GM19395 (cell line): ENCODE data around the gene ERCC2.
"Not testable (repeated sequence)": the region's sequence is repeated elsewhere in the genome, so short reads cannot be mapped to it uniquely, and the experiment has no call there.

Experiments
- ATAC-seq: cut with Tn5 transposase; IDR thresholded peaks from one replicate; pipeline ENCODE4 v1.9.1; 2021; ENCODE audit warnings: mild to moderate bottlenecking, moderate library complexity; ENCODE audit not compliant: unreplicated experiment

The ERCC2 gene

DNA sequence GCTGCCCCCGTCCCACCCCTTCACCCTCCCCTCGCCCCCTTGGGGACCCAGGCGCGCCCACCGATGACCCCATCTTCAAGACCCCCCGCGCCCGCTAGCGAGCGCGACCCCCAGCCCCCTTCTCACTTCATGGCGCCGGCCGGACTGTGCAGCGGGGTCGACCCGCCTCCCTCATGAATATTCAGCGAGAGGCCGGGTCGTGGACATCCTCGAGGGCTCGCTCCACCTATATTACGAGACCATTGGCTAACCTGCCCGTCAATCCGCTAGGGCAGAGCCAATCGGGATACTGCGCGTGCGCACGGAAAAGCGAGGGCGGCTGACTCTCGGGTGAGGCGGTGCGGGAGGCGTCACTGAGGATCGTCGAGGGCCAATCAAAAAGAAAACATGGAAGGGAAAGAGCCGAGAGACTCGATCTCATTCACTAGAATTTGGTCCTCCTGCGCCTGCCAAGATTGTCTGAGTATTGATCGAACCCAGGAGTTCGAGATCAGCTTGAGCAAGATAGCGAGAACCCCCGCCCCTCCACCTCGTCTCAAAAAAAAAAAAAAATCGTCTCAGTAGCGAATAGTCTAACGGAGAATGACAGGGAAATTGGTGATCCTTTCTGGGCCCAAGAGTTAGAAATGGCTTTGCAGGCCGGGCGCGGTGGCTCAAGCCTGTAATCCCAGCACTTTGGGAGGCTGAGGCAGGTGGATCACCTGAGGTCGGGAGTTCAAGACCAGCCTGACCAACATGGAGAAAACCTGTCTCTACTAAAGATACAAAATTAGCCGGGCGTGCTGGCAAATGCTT lies at the start of gene ERCC2:
Gene ERCC2 (minus strand): TSS at position 164 of the 795 bp plus-strand sequence. CDS start 33 bp downstream, at position 131.
- ATAC-seq: peak; percentile 94

DNA sequence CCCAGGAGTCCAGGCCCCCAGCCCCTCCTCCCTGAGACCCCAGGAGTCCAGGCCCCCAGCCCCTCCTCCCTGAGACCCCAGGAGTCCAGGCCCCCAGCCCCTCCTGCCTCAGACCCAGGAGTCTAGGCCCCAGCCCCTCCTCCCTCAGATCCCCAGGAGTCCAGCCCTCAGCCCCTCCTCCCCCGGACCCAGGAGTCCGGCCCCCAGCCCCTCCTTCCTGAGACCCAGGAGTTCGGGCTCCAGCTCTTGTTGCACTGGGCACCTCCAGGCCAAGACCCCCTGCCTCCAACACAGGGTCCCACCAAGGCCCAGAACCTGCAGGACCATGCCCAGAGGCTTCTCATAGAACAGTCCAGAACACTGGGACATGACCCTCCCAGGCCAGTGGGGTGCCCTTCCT lies 49.5 kb upstream of the ERCC2 start:
- no peak for ATAC-seq

- ATAC-seq: peak; percentile 60
Measured at GRCh38 chr19:45419396-45419795, 49.0 kb upstream of the ERCC2 start.

GRCh38 chr19:45418802-45419201 lies 48.4 kb upstream of the ERCC2 start:
- ATAC-seq: no peak

DNA sequence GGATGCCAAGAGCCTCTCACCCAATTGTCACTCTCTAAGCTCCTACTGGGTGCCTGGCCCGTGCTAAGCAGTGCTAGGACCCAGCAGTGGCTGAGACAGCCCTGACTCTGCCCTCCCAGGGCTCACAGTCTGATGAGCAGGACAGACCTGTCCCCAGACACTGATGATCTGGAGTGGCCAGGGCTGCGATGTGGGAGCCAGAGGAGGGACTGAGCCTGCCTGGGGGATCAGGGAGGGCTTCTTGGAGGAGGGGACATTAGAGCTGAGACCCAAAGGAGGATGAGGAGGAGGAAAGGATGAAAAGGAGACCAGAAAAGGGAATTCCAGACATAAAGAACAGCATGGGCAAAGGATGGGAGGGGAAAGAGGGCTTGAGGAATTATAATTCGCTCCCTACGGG lies 46.8 kb upstream of the ERCC2 start:
- ATAC-seq: no peak

GRCh38 chr19:45414468-45414867 lies 44.1 kb upstream of the ERCC2 start:
- no peak for ATAC-seq

GRCh38 chr19:45413497-45413896 lies 43.1 kb upstream of the ERCC2 start:
- ATAC-seq: no peak

DNA sequence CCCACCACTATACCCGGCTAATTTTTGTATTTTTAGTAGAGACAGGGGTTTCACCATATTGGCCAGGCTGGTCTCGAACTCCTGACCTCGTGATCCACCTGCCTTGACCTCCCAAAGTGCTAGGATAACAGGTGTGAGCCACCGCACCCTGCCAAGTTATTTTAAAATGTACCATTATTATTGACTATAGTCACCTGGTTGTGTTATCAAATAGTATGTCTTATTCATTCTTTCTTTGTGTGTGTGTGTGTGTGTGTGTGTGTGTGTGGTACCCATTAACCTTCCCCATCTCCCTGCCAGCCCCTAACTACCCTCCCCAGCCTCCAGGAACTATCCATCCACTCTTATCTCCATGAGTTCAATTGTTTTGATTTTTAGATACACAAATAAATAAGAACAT lies 40.0 kb upstream of the ERCC2 start:
- ATAC-seq: not testable (repeated sequence)

GRCh38 chr19:45409557-45409920 lies 39.2 kb upstream of the ERCC2 start:
- no peak for ATAC-seq

- no peak for ATAC-seq
Measured at GRCh38 chr19:45408830-45409556, 38.6 kb upstream of the ERCC2 start.

DNA sequence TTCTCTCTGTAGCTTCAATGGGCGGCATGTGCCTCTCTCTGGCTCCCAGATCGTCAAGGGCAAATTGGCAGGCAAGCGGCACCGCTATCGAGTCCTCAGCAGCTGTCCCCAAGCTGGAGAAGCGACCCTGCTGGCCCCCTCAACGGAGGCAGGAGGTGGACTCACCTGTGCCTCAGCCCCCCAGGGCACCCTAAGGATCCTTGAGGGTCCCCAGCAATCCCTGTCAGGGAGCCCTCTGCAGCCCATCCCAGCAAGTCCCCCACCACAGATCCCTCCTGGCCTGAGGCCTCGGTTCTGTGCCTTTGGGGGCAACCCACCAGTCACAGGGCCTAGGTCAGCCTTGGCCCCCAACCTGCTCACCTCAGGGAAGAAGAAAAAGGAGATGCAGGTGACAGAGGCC lies 37.7 kb upstream of the ERCC2 start:
- no peak for ATAC-seq

GRCh38 chr19:45407585-45407984 lies 37.2 kb upstream of the ERCC2 start:
- ATAC-seq: not testable (repeated sequence)

GRCh38 chr19:45407091-45407375 lies 36.7 kb upstream of the ERCC2 start:
- ATAC-seq: no peak

- ATAC-seq: peak; percentile 83
Measured at GRCh38 chr19:45406226-45407090, 36.1 kb upstream of the ERCC2 start, which contains the start of gene POLR1G. Gene POLR1G, plus strand, starts transcription at chr19:45406644. Its CDS starts 53 bp downstream, at chr19:45406697.

DNA sequence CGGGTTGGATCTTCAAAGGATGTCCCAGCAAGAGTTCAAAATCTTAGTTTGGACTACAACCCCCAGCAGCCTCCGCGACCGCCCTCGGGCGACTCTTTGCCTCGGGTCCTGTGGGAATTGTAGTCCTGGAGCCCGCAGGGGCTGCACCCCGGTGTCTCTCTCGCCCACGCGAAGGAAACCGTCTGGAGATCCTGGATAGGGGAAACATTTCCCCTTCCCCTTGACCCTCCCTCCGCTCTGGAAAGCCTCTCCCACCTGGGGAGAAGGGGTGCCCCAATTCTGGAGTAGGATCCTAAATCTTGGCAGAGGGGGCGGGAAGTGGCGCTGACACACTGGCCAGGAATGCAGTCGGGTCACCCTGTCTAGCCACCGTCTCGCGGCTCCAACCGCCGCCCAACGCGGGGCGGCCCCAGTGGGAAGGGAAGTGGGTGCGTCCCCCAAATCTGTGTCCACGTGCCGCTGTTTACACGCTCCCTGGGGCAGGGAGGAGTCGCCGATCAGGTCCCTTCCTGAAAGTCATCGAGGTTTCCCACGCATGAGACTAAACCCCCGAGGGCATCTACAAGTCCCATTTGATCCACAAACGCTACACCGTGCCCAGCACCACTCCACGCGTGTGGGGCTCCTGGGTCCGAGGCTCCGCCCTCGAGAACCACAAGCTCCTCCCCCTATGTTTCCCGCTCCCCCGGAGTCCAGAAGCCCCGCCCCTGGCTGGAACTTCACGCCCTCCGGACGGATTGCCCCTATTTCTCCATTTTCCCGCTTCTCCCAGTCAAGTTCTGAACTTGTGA lies 35.3 kb upstream of the ERCC2 start:
- peak; percentile 55 for ATAC-seq

DNA sequence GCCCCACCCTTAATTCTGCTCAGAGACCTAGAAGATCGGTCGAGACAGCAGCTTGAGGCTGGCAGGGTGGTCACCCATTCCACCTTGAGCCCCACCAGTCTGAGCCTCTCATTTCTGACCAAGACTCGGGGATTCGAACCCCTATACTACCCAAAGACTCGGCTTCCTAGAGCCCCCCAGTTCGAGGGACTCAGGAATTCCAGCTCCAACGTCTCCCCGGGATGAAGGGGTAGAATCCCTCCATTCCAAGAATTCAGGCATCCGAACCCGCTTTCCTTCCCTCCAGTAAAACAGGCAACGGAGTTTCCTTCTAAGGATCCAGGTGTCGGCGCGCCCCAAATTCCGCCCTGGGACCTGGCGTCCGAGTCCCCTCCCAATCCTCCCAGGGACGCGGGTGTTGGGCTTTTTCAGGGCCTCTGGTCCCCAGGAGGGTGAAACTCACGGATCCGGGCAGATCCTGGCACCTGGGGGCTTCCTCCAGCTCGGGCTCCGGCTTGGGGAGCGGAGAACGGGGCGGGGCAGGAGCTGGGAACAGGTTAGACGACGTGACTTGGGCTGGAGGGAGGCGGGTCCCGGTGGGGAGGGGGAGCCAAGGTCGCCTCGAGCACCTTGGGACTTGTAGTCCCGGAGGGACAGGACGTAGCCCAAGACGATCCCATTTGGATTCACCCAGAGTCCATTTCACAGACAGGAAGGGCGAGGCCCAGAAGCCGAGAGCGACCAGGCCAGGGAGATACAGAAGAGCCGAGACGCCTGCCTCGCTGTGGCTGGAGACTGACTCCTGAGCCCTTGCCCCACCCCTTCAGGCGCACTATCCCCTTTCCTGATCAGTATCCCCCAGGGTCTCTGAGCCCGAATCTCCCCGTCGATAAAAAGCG lies 34.4 kb upstream of the ERCC2 start, which contains the start of gene PPP1R13L:
Gene PPP1R13L (minus strand): TSS at position 513 of the 878 bp plus-strand sequence. CDS start 6,751 bp downstream, outside the sequence.
- ATAC-seq: no peak

- no peak for ATAC-seq
Measured at GRCh38 chr19:45403781-45404556, 33.6 kb upstream of the ERCC2 start.

- no peak for ATAC-seq
Measured at GRCh38 chr19:45403272-45403671, 32.9 kb upstream of the ERCC2 start.
